Measurements from ENCODE around the gene RAB1B.

The RAB1B gene

GRCh38 chr11:66285250-66285947 lies 17.0 kb downstream of the RAB1B start:
- no peak for DNase-seq

- DNase-seq = no peak
Measured at GRCh38 chr11:66286699-66287098, 18.3 kb downstream of the RAB1B start.

GRCh38 chr11:66287211-66287888 lies 18.9 kb downstream of the RAB1B start:
- no peak for DNase-seq

GRCh38 chr11:66287889-66288670 lies 19.6 kb downstream of the RAB1B start:
- DNase-seq = no peak

GRCh38 chr11:66288671-66289547 lies 20.5 kb downstream of the RAB1B start, which contains the start of gene YIF1A:
Gene YIF1A (minus strand): TSS chr11:66289143. CDS start chr11:66288985, 158 bp downstream.
- peak; percentile 98 for DNase-seq

- peak; percentile 87 for DNase-seq
Measured at GRCh38 chr11:66289548-66290329, 21.3 kb downstream of the RAB1B start.

- no peak for DNase-seq
Measured at GRCh38 chr11:66290330-66290621, 21.8 kb downstream of the RAB1B start.

GRCh38 chr11:66291303-66291705 lies 22.9 kb downstream of the RAB1B start:
- no peak for DNase-seq

- DNase-seq = no peak
Measured at GRCh38 chr11:66291706-66292542, 23.5 kb downstream of the RAB1B start, which contains the start of gene TMEM151A. Gene TMEM151A (plus strand): TSS chr11:66291894. CDS start chr11:66292014, 120 bp downstream.

- no peak for DNase-seq
Measured at GRCh38 chr11:66292543-66293332, 24.3 kb downstream of the RAB1B start.

GRCh38 chr11:66293352-66293751 lies 24.9 kb downstream of the RAB1B start:
- no peak for DNase-seq

- no peak for DNase-seq
Measured at GRCh38 chr11:66293777-66294625, 25.6 kb downstream of the RAB1B start.

- no peak for DNase-seq
Measured at GRCh38 chr11:66294626-66295620, 26.5 kb downstream of the RAB1B start.

GRCh38 chr11:66297610-66298009 lies 29.2 kb downstream of the RAB1B start:
- DNase-seq = no peak

- DNase-seq = no peak
Measured at GRCh38 chr11:66299186-66299585, 30.7 kb downstream of the RAB1B start.

- no peak for DNase-seq
Measured at GRCh38 chr11:66302656-66303055, 34.2 kb downstream of the RAB1B start.

- no peak for DNase-seq
Measured at GRCh38 chr11:66309475-66309874, 41.0 kb downstream of the RAB1B start.

GRCh38 chr11:66310324-66310723 lies 41.9 kb downstream of the RAB1B start:
- DNase-seq = no peak
